CD4-positive, alpha-beta T cell treated with Interleukin-12 subunit alpha and Interleukin-12 subunit beta, for 1 hour (primary cell): ENCODE measurements around the gene TBX10.
"Not testable (repeated sequence)": the region's sequence is repeated elsewhere in the genome, so short reads cannot be mapped to it uniquely, and the experiment has no call there.

ENCODE experiments used
- DNase-seq: peaks from one replicate; pipeline ENCODE4 v3.0.0-alpha.2; 2020

The TBX10 gene

DNA sequence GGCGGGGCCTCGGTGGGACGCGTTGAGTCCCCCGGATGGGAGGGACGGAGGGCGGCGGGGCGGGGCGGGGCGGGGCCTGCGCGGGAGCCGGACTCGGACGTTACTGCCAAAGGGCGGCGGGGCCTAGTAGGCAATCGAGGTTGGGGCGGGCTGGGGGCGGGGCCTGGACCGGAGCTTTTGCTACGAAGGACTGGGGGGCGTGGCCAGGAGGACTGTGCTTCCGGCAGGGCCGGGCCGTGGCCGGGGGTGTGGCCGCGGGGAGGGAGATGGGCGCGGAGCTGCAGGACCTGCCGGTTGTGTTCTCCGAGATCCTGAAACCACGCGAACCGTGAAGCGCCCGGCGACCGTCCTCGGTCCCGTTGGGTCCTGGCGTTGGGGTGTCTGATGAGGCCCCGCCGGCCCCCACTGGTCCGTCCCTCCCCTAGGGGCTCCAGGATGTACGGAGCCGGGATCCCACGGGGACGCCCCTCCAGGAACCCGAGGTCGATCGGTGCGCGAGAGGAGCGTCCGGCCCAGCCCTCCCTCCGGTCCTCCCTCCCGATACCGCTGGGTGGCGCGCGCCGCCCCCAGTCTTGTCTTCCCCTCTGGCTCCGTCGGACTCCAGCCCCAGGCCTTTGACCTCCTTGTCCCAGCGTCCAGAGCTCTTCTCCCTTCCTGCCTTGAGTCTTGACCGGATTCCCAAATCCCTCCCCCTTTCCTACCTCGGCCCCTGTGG, 9.2 kb downstream of the TBX10 start:
- peak; percentile 96 for DNase-seq

DNA sequence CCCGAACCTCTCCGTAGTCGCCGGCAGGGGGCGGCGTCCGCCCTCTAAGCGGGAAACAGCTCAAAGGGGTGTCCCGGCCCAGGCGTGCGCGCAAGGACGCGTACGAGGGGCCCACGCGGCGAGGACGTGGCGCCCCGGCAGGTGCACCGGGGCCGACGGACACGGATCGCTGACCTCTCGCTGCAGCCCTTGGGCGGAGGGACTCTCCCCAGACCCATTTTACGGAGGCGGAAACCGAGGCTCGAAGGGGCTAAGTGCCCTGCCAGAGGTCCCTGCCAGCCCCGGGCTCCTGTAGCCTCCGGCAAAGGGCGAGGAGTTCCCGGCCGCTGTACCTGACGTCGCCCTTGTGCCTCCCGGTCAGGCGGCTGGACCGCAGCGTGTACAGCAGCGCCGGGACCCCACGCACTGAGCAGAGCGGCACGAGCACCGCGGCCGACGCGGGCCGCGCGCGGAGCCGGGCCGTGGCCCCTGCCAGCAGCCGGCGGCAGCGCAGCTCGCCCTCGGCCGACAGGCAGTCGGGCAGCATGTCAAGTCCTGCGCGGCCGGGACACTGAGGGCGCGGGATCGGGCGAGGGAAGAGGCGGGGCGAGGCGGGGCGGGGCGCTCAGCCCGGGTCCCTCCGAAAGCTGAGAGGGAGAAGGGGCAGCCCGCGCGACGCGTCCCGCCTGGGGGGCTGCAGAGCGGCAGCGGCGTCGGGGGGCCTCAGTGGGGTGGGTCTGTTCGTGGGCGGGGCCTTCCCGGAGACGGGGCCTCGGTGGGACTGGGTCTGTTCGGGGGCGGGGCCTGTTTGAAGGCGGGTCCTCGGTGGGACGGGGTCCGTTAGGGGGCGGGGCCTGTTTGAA, 10.0 kb downstream of the TBX10 start, which contains the start of gene NUDT8:
Gene NUDT8, minus strand, starts transcription at position 552 of the 842 bp plus-strand sequence. Its CDS starts 26 bp downstream, at position 526.
- peak; percentile 88 for DNase-seq

DNA sequence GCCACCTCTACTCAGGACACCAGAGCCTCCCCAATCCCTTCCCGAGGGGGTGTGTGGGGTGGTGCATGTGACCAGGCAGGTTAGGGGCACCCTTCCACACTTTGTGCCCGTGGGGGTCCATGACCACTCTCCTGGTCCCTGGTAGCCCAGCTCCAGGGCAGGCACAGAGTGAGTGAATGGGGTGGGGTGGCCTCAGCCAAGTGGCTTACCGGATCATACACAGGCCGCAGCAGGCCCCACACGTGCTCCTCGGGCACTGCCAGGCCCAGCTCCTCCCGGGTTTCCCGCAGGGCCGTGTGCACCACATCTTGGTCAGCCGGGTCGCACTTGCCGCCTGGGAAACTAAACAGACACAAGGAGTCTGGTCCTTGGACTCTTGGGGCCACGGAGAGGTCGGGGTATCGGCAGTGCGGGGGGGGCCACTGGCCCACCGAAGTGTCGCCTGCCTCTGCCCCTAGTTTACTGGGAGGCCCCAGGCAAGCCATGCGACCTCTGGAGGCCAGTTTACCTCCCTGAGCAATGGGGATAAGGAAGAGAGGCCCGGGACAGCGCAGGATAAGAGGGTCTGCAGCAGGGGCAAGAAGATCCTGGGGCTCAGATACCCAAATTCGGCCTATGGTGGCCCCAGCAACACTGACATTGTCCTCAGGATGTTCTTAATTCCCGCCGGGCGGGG, 10.7 kb downstream of the TBX10 start:
- no peak for DNase-seq

DNA sequence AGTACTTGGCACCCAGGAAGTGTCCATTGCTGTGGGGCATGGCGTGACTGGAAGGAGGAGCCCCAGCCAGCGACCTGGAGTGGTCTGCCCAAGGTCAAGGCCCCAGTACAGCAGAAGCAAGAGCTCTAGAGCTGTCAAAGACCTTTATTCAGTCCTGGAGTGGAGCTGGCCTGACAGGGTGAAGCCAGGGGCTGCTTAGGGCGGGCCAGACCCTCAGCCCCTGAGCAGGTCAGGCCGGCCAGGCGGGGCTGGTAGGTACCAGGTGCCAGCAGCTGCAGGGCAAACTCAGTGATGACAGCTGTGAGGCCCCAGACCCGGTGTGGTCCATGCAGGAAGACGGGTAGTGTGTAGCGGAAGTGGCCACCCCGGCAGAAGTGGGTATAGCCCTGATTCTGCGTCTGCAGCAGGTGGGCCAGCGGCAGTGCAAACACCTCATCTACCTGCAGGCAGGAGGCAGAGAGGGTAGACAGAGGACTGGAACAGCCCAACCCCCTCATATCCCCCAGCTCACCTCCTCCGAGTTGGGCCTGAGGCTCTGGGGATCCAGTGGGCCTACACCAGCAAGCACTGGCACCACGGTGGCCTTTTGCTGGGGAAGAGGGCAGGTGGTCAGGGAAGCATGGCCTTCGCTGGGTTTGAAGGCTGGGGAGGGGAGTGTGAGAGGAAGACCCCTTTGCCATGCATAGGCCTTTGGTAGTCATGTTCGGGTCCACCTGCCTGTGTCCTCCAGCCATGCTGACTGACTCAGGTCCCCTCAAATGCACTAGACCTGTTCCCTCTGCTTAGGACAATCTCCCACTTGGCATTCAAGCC, 11.5 kb downstream of the TBX10 start:
- no peak for DNase-seq

DNA sequence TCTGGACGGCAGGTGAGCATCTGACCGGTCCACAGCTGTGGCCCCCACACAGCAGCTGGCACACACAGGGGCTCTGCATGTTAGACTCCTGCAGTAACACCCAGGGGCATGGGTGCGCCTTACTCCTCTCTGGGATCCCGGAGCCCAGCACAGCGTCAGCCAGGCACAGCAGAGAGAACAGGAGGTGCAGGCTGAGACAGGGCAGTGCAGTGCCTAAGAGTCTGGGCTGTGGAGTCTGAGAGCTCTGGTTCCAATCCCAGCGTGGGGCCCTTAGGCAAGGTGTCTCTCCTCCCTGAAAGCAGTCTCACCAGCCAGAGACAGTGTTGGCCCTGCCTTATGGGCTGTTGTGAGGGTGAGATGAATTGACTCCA, 12.1 kb downstream of the TBX10 start:
- DNase-seq, result no peak

DNA sequence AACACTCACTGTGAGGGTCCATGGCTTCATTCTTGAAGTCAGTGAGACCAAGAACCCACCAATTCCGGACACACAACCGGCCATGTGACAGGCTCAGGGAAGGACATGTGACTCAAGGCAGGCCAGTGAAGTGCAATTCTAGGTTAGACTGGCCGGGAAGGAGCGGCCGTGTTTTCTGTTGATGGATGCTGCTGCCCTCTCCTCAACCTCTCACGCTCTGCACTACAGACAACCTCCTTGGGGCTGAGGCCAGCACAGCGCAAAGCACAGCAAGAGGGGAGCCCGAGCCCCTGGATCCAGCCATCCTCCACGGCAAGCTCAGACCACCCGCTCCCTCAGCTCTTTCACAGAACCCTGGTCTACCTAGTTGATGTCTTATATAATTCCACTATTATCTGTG, 12.6 kb downstream of the TBX10 start:
- DNase-seq, result no peak

DNA sequence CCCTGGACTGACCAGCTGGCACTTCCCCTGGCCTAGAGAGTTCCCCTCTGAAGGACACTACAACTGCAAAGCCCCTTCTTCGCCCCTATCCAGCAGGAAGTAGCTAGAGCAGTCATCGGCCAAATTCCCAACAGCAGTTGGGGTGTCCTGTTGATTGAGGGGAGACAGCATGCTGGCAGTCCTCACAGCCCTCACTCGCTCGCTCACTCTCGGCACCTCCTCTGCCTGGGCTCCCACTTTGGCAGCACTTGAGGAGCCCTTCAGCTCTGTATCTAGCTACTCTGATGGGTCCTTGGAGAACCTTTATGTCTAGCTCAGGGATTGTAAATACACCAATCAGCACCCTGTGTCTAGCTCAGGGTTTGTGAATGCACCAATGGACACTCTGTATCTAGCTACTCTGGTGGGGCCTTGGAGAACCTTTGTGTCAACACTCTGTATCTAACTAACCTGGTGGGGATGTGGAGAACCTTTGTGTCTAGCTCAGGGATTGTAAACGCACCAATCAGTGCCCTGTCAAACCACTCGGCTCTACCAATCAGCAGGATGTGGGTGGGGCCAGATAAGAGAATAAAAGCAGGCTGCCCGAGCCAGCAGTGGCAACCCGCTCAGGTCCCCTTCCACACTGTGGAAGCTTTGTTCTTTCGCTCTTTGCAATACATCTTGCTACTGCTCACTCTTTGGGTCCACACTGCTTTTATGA, 13.3 kb downstream of the TBX10 start:
- DNase-seq, result not testable (repeated sequence)

DNA sequence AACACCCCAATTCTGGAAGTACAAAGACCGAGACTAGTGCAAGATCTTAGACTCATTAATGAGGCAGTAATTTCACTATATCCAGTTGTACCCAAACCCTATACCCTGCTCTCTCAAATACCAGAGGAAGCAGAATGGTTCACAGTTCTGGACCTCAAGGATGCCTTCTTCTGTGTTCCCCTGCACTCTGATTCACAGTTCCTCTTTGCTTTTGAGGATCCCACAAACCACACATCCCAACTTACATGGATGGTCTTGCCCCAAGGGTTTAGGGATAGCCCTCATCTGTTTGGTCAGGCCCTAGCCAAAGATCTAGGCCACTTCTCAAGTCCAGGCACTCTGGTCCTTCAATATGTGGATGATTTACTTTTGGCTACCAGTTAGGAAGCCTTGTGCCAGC, 15.8 kb downstream of the TBX10 start:
- not testable (repeated sequence) for DNase-seq

DNA sequence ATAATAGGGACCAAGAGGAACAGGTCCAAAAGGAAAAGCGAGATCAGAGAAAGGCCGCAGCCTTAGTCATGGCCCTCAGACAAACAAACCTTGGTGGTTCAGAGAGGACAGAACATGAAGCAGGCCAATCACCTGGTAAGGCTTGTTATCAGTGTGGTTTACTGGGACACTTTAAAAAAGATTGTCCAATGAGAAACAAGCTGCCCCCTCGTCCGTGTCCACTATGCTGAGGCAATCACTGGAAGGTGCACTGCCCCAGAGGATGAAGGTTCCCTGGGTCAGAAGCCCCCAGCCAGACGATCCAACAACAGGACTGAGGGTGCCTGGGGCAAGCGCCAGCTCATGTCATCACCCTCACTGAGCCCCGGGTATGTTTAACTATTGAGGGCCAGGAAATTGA, 16.7 kb downstream of the TBX10 start:
- not testable (repeated sequence) for DNase-seq

DNA sequence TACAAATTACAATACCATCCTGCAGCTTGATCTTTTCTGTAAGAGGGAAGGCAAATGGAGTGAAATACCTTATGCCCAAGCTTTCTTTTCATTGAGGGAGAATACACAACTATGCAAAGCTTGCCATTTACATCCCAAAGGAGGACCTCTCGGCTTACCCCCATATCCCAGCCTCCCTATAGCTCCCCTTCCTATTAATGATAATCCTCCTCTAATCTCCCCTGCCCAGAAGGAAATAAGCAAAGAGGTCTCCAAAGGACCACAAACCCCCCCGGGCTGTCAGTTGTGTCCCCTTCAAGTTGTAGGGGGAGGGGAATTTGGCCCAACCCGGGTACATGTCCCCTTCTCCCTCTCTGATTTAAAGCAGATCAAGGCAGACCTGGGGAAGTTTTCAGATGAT, 17.6 kb downstream of the TBX10 start:
- not testable (repeated sequence) for DNase-seq

DNA sequence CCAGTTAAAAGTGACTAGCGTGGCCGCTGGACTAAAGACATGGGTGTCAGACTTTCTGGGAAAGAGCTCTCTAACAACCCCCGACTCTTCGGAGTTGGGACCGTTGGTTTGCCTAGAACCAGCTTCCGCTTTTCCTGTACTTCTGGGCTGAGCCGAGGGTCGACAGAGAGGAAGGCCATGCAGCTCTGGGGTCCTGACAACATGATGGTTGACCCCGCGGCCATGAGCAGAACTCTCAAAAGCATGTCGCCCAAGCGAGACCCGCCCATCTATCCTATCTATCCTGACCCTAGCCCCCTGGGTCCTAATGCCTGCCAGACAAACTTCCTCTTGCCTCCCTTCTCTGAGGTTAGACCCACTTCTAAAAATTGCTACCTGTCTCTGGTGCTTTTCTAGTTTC, 18.9 kb downstream of the TBX10 start:
- not testable (repeated sequence) for DNase-seq

DNA sequence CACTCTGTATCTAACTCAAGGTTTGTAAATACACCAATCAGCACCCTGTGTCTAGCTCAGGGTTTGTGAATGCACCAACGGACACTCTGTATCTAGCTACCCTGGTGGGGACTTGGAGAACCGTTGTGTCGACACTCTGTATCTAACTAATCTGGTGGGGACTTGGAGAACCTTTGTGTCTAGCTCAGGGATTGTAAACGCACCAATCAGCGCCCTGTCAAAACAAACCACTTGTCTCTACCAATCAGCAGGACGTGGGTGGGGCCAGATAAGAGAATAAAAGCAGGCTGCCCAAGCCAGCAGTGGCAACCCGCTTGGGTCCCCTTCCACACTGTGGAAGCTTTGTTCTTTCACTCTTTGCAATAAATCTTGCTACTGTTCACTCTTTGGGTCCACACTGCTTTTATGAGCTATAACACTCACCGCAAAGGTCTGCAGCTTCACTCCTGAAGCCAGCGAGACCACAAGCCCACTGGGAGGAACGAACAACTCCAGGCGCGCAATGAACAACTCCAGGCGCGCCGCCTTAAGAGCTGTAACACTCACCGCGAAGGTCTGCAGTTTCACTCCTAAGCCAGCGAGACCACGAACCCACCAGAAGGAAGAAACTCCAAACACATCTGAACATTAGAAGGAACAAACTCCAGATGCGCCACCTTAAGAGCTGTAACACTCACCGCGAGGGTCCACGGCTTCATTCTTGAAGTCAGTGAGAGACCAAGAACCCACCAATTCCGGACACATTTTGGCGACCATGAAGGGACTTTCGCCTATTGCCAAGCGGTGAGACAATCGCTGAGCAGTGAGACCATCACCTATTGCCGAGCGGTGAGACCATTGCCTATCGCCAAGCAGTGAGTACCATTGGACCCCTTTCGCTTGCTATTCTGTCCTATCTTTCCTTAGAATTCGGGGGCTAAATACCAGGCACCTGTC, 19.6 kb downstream of the TBX10 start:
- DNase-seq, result not testable (repeated sequence)

DNA sequence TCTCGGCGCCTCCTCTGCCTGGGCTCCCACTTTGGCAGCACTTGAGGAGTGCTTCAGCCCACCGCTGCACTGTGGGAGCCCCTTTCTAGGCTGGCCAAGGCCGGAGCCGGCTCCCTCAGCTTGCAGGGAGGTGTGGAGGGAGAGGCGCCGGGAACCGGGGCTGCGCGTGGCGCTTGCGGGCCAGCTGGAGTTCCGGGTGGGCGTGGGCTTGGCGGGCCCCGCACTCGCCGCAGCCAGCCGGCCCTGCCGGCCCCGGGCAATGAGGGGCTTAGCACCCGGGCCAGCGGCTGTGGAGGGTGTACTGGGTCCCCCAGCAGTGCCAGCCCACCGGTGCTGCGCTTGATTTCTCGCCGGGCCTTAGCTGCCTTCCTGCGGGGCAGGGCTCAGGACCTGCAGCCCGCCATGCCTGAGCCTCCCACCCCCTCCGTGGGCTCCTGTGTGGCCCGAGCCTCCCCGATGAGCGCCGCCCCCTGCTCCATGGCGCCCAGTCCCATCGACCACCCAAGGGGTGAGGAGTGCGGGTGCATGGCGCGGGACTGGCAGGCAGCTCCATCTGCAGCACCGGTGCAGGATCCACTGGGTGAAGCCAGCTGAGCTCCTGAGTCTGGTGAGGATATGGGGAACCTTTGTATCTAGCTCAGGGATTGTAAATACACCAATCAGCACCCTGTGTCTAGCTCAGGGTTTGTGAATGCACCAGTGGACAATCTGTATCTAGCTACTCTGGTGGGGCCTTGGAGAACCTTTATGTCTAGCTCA, 20.5 kb downstream of the TBX10 start:
- DNase-seq, result not testable (repeated sequence)

DNA sequence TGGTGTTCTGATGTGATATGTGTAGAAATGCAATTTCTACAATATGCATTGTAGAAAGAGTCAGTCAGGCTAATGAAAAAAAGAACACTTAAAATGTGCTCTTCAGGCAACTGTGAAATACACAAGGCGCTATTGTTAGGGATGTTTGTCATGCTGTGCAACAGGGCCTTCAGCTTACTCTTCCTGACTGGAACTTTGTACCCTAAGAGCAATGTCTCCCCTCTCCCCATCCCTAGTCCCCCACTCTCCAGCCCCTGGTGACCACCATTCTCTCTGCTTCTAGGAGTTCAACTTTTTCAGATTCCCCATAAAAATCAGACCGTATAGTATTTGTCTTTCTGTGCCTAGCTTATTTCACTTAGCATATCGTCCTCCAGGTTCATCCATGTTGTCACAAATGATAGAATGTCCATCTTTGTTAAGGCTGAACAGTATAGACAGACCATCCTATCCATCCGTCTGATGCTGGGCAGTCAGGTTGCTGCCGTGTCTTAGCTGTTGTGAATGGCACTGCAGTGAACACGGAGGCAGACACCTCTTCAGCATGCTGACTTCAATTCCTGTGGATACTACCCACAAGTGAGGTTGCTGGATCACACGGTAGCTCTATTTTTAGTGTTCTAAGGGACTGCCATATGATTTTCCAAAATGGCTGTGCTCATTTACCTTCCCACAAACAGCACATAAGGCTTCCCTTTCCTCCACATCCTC, 22.2 kb downstream of the TBX10 start:
- no peak for DNase-seq

DNA sequence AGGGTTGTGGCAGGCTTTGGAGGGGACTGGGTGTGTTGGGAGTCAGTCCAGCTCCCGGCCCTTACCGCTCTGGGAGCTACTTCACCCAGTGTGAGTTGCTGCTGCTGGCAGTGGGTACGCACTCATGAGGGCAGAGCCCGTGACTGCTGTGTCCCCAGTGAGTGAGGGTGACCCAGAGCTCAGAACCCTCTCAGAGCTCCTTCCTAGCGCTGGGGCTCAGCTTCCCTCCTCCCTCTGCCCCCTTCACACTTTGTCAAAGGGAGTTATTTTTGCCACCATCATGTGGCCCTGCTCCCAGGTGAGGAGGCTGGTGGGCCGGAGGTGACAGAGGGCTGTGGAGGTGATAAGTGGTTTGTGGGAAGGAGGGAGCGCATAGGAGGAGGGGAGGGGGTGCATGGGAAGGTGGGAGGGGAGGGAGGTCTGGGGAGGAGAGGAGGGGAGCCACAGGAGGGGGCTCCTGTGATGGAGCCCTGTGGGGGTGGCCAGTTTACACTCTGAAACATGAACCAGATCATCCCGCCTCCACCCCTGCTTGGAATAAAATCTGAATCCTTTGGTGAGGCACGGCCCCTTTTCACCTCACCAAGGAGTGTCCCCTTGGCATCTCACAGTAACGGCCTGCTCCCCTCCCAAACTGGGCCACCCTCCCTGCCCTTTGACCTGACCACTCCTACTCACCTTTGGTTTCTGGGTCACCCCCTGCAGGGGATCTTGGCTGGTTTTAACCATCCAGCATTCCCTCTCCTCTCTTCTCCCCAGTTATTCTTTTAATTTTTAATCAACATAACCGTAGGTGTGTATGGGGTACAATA, 22.9 kb downstream of the TBX10 start:
- no peak for DNase-seq

DNA sequence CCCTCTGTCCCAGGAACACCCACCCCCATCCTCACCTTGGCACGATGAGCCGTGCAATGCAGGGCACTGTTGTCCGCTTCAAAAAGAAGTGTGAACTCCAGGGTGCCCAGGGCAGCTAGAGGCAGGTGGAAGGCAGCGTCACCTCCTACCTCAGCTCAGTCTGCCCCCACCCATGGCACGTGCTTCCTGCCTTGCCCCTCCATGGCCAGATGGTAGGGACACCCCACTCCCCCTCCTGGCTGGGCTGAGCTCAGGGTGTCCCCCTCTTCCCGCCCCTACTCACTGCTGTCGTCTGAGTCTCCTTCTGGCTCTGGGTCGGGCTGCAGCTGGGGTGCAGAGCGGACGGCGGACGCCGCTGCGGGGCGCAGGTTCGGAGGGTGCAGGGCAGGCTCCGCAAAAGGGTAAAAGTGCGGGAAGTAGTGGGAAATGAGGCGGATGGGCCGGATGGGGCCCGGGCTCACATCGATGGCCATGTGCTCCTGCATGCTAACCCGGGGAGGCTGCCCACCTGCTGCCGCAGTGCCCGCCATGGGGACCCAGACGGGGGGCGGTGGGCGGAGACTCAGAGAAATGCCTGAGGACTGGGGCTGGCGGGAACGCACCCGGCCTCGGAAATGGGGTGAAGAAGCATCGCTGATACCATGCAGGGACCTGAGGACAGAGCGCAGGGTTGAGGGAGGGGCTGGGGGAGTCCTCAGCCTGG, 23.7 kb downstream of the TBX10 start:
- DNase-seq, result peak; percentile 31
